Putamen (tissue), 1 donor: ENCODE results near the gene RASIP1.
"Not testable (repeated sequence)": the region's sequence is repeated elsewhere in the genome, so short reads cannot be mapped to it uniquely, and the experiment has no call there.

Source experiments
- DNase-seq: peaks from one replicate; pipeline ENCODE4 v3.0.0-alpha.2; 2016; ENCODE audit warnings: low spot score

The RASIP1 gene

DNA sequence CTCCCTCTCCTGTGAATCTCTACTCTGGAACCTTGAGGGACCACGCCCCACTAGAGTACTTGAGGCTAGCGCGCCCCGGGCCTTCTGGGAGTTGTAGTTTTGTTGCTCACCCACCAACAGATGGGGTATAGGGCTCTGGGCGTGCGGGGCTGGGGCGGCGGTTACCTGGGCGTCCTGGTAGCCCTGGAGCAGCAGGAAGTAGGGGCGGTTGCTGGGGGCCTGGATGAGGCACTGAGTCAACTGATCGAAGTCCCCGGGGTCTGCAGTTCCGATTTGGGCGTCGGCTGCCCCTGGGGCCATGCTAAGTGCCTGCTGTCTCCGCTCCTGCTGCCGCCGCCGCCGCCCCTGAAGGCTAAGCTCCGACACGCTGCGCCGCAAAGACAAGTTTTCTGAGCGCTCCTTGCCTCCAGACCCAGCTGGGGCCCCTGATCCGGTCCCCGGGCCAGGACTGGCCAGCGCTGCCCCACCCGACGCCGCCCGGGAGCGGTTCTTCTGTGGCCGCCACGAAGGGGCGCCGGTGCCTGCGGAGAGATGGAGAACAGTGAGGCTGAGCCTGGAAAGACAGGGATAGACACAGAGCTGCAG lies 5.3 kb downstream of the RASIP1 start:
- DNase-seq: no peak

DNA sequence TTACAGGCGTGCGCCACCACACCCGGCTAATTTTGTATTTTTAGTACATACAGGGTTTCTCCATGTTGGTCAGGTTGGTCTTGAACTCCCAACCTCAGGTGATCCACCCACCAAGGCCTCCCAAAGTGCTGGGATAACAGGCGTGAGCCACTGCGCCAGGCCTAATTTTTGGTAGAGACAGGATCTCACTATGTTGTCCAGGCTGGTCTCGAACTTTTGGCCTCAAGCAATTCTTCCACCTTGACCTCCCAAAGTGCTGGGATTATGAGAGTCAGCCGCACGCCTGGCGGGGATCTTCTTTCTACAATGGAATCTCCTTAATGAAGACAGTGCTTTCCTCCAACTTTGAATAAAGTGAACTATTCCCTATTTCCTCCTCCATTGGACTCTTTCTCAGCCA lies 5.8 kb downstream of the RASIP1 start:
- no peak for DNase-seq

DNA sequence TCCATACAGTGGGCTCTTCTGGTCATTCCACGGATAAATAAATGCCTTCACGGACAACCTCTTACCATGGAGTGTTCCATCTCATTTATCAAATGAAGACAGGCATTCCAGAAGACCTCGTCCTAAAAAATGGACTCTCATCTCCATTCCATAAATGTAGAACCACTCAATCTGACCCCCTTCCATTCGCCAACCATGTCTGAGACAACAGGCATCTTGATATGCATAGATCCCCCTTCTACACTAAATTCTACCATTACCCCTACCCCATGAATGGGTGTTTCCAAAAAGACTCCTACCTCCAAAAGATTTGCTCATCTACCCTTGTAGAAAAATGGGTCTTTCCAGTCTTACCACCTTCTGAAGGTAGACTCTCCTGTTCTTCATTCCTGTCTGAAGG lies 9.0 kb downstream of the RASIP1 start:
- DNase-seq: no peak

DNA sequence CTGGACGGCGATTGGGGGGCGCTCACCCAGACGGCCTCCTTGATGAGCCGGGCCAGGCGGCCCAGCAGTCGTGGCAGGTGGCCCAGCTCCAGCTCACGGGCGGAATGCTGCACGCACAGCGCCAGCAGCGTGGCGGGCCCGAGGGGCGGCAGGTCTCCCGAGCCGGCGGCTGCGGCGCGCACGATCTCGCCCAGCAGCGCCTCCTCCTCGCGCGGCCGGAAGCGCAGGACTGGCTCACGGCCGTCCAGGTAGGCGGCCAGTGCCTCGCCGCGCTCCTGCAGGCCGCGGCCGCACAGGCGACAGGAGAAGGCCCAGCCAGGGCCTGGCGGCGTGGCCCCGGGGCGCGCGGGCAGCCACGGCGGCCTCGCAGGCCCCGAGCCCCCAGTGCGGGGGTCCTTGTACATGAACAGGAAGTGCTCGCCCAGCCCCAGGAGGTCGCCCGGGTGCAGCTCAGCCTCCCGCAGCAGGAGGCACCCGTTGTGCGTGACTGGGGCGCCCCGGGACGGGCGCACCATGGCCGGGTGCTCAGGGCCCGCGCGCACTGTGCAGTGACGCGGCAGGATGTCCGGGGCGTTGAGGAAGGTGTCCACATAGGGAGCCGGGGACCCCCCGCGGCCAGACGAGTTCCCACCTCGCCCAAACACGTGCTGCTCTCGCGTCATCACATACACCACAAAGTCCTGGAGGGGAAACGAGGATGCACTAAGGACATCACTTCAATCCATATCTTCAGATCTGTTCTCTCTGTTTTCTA lies 11.3 kb downstream of the RASIP1 start:
- DNase-seq: no peak

DNA sequence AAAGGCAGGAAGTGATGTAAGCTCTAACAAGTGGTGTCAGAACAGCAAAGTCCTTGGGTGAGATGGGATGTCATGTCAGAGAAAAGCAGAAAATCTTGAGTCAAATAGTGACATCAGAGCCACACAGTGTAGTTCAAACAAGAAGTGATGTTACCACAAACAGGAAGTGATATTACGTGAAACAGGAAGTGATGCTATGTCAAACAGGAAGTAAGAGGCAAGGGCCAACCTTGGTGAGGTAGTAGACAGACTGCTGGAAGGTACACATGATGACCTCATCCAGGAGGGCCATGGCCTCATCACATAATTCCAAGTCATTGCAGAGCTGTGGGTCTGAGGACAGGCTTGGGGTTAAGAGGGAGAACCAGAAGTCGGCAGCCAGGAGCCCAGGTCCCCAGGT lies 13.9 kb downstream of the RASIP1 start:
- no peak for DNase-seq

DNA sequence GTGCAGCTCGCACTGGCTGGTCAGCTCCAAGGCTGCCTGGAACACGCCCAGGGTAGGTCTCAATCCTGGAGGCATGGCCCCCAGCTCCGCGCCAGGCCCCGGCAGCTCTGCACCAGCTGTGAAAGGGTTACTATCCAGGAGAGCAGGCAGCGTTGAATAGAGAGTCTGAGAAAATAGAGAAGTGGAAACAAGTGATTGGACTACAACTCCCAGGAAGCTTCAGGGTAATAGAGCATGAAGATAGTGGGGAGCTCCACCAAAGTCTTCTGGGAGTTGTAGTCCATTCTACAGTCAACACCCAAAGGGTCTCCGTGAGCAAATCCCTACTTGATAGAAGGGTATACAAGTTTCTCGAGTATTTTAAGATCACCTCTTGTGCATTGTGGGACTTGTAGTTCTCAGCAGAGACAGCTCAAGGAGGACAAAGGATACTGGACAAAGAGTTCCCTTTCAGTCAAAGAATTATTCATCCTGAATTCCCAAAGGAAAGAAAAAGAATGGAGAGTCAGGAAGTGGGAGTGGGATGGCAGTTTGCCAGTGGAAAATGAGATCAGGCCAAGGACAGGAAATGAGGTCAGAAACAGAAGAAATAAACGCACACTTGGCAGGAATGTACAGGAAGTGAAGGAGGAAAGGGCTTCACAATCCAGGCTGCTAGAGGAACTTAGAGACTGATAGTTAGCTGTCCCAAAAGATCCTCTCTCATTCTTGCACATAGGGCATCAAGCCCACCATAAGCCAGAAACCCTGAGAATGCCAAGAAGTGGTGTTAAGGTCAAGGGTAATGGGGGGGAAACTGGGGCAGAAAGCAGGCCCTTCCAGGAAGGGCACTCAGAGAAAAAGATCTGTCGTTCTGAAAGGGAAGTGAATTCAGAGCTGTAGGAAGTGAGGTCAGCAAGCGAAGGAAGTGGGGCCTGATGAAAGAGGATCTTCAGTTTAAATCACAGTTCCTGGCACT lies 15.3 kb downstream of the RASIP1 start:
- no peak for DNase-seq

DNA sequence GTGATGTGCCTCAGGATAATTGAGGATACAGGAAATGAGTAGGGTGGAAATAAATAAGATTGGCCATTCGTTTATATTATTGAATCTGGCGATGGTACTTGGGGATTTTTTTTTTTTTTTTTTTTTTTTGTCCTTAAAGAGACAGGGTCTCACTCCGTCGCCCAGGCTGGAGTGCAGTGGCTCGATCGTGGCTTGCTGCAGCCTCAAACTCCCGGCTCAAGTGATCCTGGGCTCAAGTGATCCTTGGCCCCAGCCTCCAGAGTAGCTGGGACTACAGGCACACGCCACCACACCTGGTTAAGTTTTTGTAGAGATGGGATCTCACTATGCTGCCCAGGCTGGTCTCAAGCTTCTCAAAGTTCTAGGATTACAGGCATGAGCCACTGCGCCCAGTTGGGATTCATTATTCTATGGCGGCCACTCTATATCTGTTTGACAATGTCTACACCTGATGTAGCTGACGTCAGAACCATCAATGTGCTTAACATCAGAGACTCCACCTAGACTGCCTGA lies 18.2 kb downstream of the RASIP1 start:
- DNase-seq: no peak

DNA sequence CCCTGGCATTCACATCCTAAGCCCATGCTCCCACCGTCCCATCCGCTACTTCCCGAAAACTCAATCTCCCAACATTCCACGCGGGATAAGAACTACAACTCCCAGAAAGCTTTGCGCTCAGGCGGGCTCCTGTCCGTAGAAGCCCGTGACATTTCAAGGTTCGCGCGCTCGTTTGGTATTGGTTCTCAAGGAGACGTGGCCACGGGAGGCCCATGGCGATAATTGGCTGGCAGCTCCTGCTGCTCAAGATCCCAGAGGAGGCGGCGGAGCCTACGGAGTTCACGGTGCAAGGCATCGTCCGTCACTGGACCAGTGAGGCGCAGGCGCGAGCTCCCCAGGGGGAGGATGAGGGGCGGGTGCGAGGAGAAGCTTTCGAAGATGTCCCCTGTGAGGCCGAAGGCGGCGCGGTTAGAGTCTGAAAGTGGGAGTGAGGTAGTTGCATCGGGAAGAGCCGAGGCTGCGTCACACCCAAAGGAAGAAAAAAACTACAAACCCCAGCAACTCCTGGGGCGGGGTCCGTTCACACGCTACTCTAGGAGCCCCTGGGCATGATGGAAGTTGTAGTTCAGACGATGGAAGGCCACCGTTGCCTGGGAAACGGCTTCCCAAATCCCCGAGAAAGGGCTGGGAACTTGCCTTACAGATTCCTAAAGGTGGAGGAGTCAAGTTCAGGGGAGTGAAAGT lies 19.7 kb downstream of the RASIP1 start:
- peak; percentile 100 for DNase-seq

DNA sequence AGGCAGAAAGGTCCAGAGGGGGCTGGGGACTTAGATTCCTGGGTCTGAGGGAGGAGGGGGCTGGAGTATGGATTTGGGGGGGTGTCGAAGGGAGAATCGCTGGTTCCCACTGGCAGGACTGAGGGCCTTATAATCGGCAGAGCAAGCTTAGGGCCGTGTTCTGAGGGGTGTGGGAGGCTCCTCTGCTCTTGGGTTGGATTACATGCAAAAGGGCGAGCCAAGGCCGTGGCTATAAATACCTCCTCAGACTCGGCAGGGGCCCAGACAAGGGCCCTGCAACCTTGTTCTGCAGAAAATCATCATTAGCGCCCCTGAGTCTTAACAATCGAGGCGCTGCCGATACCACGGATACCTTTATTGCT lies 20.2 kb downstream of the RASIP1 start:
- DNase-seq: no peak

DNA sequence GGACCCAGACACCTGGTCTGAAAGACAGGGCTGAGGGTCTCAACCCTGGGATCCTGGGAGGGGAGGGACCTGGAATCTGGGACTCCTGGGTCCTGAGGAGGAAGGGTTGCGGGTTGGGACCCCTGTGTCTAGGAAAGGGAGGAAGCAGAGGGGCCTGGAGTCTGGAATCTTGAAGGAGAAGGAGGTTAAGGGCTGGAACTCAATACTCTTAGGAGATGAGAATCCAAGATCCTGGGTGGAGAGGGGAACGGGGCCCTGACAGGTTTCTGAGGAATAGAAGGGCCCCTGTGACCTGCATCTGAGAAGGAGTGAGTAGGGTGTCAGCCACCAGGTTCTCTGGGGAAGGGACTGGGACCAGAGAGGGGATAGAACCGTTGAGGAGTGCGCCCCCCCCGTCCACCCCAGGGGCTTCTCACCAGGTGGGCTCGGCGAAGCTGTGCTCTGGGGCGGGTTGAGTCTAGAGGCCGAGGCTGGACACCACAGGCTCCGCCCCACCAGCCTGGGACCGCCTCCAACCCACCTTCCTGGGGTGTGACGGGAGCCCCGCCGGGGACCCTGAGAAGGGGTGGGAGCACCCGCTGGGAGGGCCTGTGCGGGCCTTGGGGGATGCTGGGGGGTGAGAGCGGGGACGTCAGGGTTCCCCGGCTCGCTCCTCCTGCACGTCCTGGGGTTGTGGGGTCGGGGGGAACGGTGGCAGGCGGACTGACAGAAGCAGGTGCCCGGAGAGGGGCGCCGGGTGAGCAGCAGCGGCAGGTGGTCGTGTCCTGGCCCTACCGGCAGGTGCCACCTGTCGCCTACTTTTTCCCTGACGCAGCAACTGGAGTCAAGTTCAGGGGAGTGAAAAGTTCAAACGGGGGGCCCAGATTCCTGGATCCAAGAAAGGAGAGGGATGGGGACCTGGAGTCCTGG lies 20.9 kb downstream of the RASIP1 start, which contains the start of gene MAMSTR:
Gene MAMSTR, minus strand, starts transcription at position 463 of the 909 bp plus-strand sequence. CDS start 694 bp downstream, outside the sequence.
- DNase-seq: no peak

DNA sequence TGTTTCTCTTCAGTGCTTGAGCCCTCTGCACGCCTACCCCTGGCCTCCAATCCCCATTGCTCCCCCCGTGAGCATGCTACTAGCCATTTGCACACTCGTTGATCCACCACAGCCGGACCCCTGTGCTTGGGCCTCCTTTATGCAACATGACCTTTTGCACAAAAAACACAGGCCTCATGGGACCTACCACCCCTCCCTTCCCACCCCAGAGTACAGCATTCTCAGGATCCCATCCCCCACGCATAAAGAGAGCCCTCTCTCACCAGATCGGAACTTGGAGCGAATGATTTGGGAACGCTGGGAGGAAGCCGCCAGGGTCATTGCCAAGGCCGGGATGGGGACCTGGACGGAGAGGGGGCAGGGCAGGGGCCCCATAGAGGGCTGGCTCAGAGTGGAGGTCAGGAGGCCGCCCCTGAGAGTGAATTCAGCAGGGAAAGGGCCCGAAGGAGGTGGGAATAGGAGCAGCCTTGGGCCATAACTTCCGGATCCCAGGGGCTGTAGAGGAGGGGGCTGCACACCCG lies 21.6 kb downstream of the RASIP1 start:
- no peak for DNase-seq

DNA sequence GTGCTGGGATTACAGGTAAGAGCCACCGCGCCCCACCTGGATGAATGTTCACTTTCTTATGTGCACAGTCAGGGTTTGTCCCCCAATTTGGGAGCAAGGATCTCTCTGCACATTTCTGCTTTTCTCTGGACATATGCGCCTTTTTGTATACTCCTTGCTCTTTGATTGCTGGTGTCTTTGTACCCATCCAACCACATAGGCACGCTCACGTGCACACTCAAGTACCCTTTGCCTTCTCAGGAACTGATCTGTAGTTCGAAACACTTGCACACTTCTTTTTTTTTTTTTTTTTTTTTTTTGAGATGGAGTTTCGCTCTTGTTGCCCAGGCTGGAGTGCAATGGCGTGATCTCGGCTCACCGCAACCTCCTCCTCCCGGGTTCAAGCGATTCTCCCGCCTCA lies 22.3 kb downstream of the RASIP1 start:
- not testable (repeated sequence) for DNase-seq

DNA sequence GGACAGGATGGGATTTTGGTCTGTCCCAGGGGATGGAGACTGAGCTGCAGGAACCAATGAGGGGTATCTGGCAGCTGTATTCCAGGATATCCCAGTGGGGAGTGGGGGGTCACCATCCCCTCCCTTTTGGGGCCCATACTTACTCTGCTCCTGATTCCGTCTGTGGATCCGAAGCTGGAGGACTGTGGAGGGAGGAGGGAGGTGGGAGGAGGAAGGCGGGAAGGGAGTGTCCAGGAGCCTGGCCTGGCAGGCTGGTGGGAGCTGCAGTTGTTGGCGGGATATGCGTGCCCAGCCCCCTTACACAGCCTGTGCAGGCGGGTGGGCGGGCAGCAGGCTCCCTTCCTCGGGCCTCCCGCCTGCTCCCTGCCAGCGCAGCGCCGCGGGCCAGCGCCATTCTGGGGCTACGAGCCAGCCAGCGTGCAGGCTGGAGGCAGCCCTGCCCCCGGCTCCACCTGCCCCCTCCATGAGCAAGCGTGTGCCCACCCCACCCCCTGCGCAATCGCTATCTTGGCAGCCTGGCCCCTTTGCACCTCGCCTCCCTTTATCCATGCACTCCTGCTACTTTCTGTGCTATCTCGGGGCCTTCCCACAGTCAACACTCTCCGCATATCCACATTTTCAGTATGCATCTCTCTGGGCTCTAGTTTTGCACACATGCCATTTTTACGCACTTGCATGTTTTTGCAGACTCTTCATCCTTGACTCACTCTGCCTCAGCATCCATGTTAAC lies 23.7 kb downstream of the RASIP1 start:
- no peak for DNase-seq

DNA sequence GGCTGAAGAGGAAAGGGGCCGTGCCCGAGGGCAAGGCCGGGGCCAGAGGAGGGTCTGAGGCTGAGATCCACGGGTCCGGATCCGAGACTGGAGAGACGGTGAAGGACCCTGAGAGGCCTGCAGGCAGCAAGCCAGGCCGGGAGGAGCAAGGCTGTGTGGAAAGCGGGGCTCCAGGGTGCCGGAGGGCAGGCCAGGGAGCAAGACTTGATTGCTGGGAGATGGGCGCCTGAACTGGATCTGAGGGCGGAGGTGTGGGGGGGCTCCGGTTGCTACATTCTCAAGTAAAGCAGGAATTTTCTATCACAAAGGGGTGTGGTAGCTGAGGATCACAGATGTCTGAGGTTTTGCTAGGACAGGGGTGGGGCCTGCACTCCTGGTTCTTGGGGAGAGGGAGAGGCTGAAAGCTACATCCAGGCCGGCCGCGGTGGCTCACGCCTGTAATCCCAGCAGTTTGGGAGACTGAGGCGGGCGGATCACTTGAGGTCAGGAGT lies 24.7 kb downstream of the RASIP1 start:
- DNase-seq: no peak

DNA sequence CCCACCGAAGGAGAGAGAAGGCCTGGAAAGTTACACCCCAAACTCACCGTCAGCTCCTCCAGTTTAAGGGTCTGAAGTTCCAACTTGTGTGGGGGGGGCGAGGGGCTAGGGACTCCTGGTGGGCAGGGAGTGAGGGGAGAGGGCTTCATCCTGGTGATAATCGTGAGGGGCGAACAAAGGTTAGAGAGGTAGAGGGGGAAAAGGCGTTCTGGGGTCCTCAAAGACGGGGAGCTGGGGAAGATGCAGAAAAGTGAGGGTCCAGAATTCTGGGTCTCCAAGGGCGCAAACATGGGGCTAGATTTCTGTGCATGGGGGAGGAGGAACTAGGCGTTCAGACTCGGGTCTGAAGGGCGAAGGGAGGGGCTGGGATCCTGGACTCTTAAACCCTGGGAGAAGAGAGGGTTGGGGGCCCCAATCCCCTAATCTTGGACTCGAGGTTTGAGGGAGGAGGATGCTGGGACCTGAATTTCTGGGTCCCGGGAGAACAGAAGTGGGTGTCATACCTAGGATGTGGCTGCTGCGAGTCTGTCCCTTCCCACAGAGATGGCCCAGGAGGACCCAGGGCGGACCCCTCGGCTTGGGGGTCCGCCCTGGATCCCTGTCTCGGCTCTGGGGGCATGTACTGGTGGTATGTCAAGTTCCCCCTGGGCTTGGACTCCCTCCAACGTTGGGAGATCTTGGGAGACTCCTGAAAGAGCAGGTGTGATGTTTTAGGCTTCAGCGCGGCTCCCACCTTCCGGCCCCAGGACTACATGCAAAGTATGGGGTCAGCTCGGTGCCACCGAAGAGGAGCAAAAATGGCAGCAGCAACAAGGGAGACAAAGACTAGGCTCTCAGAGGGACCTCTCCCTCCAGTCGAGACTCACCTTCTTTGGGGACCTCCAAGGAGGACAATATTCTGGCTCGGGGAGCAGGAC lies 25.4 kb downstream of the RASIP1 start:
- DNase-seq: no peak

DNA sequence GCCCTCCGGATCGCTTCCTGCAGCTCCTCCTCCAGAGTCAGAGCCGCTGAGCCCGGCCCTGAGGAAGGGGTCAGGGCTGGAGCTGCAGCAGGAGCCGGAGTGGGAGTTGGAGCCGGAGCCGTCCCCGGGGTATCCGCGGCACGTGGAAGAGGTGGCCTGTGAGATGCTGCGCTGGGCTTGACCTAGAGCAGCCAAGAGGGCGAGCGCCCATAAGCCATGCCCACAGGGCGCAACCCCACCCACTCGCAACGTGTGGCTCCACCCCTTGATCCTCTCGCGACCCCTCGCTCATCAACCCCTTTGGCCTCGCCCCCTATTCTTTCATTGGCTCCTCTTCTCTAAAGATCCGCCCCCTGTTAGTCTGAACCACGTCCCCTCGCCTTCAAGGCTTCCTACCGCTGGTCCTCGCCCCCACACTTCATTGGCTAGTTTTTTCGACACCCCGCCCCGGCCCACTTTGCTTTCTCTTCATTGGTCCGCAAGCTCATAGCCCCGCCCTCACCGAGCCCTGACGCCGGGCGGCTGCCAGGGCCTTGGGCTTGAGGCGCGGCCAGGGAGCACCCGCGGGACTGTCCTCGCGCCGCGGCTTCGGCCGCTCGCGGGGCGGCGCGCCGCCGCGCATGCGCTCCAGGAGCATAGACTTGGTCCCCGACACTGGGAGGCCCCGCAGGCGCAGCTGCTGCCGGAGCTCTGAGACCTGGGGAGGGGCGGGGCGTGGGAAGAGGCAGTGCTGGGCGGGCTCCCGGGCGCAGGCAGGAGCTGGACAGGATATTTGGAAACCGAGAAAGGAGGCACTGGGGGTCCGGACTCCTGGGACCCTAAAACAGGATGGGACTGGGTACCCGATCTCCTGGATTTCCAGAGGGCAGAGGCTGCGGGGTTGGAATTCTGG lies 26.3 kb downstream of the RASIP1 start:
- DNase-seq: peak; percentile 100

DNA sequence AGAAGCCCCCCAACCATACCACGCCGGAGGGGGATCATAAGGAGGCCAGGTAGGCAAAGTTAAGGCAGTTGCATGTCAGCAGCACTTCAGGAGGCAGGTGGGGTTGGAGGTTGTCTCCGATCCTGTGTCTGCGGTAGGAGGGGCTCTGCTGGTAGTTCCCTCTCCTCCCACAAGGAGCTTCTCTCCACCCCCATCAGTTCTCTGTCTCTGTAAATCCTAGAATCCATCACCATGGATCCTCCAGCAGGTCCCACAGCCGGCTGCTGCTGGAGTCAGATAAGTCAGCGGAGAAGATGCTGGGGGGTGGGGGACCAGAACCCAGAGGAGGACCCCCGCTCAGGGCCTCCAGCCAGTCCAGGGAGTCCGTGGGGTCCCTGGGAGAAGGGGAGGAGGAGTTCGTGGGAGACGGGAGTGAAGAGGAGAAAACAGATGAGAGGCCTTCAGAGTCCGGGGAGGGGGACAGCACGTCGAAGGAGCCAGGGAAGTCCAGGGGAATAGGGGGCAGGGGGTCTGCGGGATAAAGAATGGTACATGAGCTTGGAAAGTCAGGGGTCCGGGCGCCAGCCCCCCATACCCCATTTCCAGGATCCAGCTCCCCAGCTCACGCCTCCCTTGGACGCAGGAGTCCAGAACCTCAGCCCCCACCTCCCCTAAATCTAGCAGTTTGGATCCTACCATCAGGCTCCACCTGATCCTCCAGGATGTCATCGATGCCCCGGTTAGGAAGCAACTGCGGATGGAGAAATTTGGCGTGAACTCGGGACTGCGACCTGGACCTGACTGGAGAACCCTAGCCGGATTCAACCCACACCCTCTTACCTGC lies 27.2 kb downstream of the RASIP1 start:
- no peak for DNase-seq
